HCT116 (cell line): ENCODE data around the gene KLHDC7B. TPM values are rescaled to one million over a fixed set of nuclear protein-coding genes. Genes with fewer than 3 reads are reported as not detected.

Source experiments
- ATAC-seq: fragments of 200-7000 bp; cut with Tn5 transposase; 2 replicates; pipeline ENCODE4 v1.9.1; 2020; ENCODE audit warnings: mild to moderate bottlenecking, moderate library complexity
- BruUV-seq: library from RNA; stranded (reverse); fragments of 400-500 nt; replicated peaks from 2 replicates; lab custom pipeline; 2021; lab: Mats Ljungman, UMichigan
- CTCF ChIA-PET: fragments of 300-600 bp; sonication (Branson Sonifier 250); formaldehyde crosslinking; loops from one replicate; lab custom pipeline; 2021; ENCODE audit warnings: antibody characterized with exemption; lab: Charles Lee
- POLR2A ChIA-PET: fragments of 300-600, 350-600 bp; sonication (Branson Sonifier 250); formaldehyde crosslinking; loops from one replicate; lab custom pipeline; 2021; ENCODE audit warnings: antibody characterized with exemption; lab: Charles Lee
- RAD21 ChIA-PET, 2 experiments: fragments of 300-600 bp; sonication (Branson Sonifier 250); formaldehyde crosslinking; loops; one replicate each; lab custom pipeline; 2023; ENCODE audit warnings: low total read pairs in 2 of 2; ENCODE audit not compliant: uncharacterized antibody in 2 of 2, unreplicated experiment in 2 of 2, low non-redundant PET in 1 of 2; lab: Charles Lee
- DNase-seq: peaks from one replicate; pipeline ENCODE4 v3.0.0-alpha.2; 2010; ENCODE audit warnings: low read depth, low spot score
- H2AFZ ChIP-seq: fragments of 200-600 bp; shearing (Covaris generic), sonication (generic); 2 replicates; pipeline ENCODE4 v1.6.1; 2017; ENCODE audit warnings: low read depth, mixed run types, mixed read lengths, antibody characterized with exemption, low read length; ENCODE audit not compliant: poor library complexity, severe bottlenecking
- H3K27ac ChIP-seq: 2 replicates; pipeline ENCODE4 v1.5.1; 2012; ENCODE audit warnings: low read depth, low read length
- H3K27me3 ChIP-seq: fragments of 200-600 bp; sonication (generic); 2 replicates; pipeline ENCODE4 v1.6.1; 2016; ENCODE audit warnings: mixed run types, low read length, mixed read lengths; ENCODE audit not compliant: insufficient read depth
- H3K36me3 ChIP-seq, 2 experiments: fragments of 200-500 bp in 1 of 2; fragments of 200-600 bp in 1 of 2; sonication (Bioruptor generic) in 1 of 2; sonication (generic) in 1 of 2; 2 replicates each; pipeline versions ENCODE4 v1.5.1 to v1.6.1; 2014 to 2016; ENCODE audit warnings: low read length in 2 of 2, inconsistent platforms in 1 of 2, mixed read lengths in 1 of 2, mixed run types in 1 of 2; ENCODE audit not compliant: insufficient read depth in 2 of 2, control insufficient read depth in 1 of 2
- H3K4me1 ChIP-seq, 2 experiments: fragments of 200-600 bp in 1 of 2; sonication (generic) in 1 of 2; 2 replicates each; pipeline versions ENCODE4 v1.5.1 to v1.6.1; 2012 to 2017; ENCODE audit warnings: low read length in 2 of 2, inconsistent platforms in 1 of 2, mild to moderate bottlenecking in 1 of 2, mixed read lengths in 1 of 2, mixed run types in 1 of 2, moderate library complexity in 1 of 2; ENCODE audit not compliant: insufficient read depth in 2 of 2, control insufficient read depth in 1 of 2
- H3K4me2 ChIP-seq: fragments of 200-600 bp; sonication (generic); 2 replicates; pipeline ENCODE4 v1.6.1; 2017; ENCODE audit warnings: mixed run types, low read length, mixed read lengths
- H3K4me3 ChIP-seq, 2 experiments: fragments of 200-600 bp in 1 of 2; sonication (generic) in 1 of 2; replicated peaks in 1 of 2; 2 replicates each; pipeline ENCODE4 v1.5.1; 2011 to 2016; ENCODE audit warnings: low read length in 2 of 2, control low read depth in 1 of 2, low read depth in 1 of 2, mild to moderate bottlenecking in 1 of 2, mixed read lengths in 1 of 2, mixed run types in 1 of 2
- H3K79me2 ChIP-seq: fragments of 200-600 bp; sonication (generic); 2 replicates; pipeline ENCODE4 v1.6.1; 2017; ENCODE audit warnings: mild to moderate bottlenecking, mixed run types, low read length, moderate library complexity, mixed read lengths; ENCODE audit not compliant: insufficient read depth
- H3K9ac ChIP-seq: fragments of 200-600 bp; sonication (generic); 2 replicates; pipeline ENCODE4 v1.6.1; 2016; ENCODE audit warnings: low read length, mixed read lengths
- H3K9me2 ChIP-seq: fragments of 200-600 bp; sonication (generic), shearing (Covaris generic); 2 replicates; pipeline ENCODE4 v1.6.1; 2017; ENCODE audit warnings: mixed run types, mild to moderate bottlenecking, moderate library complexity; ENCODE audit not compliant: insufficient read depth
- H3K9me3 ChIP-seq, 2 experiments: fragments of 200-500 bp in 1 of 2; fragments of 200-600 bp in 1 of 2; sonication (Bioruptor generic) in 1 of 2; sonication (generic) in 1 of 2; 2 replicates each; pipeline ENCODE4 v1.6.1; 2014 to 2017; ENCODE audit warnings: low read length in 2 of 2, mixed read lengths in 2 of 2, inconsistent platforms in 1 of 2, low read depth in 1 of 2, mild to moderate bottlenecking in 1 of 2, mixed run types in 1 of 2, moderate library complexity in 1 of 2; ENCODE audit not compliant: control insufficient read depth in 1 of 2, insufficient read depth in 1 of 2
- H4K20me1 ChIP-seq: fragments of 200-600 bp; sonication (generic), shearing (Covaris generic); 2 replicates; pipeline ENCODE4 v1.6.1; 2017; ENCODE audit warnings: mixed run types, mild to moderate bottlenecking, moderate library complexity; ENCODE audit not compliant: insufficient read depth
- ATF3 ChIP-seq: IDR thresholded peaks from 2 replicates; pipeline ENCODE4 v1.6.1; 2012
- CEBPB ChIP-seq: IDR thresholded peaks from 2 replicates; pipeline ENCODE4 v1.6.1; 2012; ENCODE audit warnings: low read depth
- EGR1 ChIP-seq: IDR thresholded peaks from 2 replicates; pipeline ENCODE4 v1.6.1; 2012; ENCODE audit warnings: low read depth
- EZH2 ChIP-seq: fragments of 200-600 bp; sonication (generic); IDR thresholded peaks from 2 replicates; pipeline ENCODE4 v1.6.1; 2017; ENCODE audit warnings: antibody characterized with exemption, mixed run types
- MAX ChIP-seq: IDR thresholded peaks from 2 replicates; pipeline ENCODE4 v1.6.1; 2012
- POLR2A ChIP-seq: IDR thresholded peaks from 2 replicates; pipeline ENCODE4 v1.7.0; 2011; ENCODE audit warnings: borderline replicate concordance; ENCODE audit not compliant: insufficient read depth, insufficient read length; ENCODE audit errors: extremely low read depth
- POLR2AphosphoS5 ChIP-seq: IDR thresholded peaks from 2 replicates; pipeline ENCODE4 v1.6.1; 2011; ENCODE audit warnings: mild to moderate bottlenecking, low read depth, low read length, moderate library complexity
- RAD21 ChIP-seq: IDR thresholded peaks from 2 replicates; pipeline ENCODE4 v1.6.1; 2012; ENCODE audit warnings: low read depth, mild to moderate bottlenecking
- REST ChIP-seq: IDR thresholded peaks from 2 replicates; pipeline ENCODE4 v1.6.1; 2012; ENCODE audit warnings: low read depth
- SIN3A ChIP-seq: IDR thresholded peaks from 2 replicates; pipeline ENCODE4 v1.6.1; 2012; ENCODE audit warnings: low read depth
- SP1 ChIP-seq: IDR thresholded peaks from 2 replicates; pipeline ENCODE4 v1.6.1; 2012; ENCODE audit warnings: low read depth
- TCF7L2 ChIP-seq: IDR thresholded peaks from 2 replicates; pipeline ENCODE4 v1.7.0; 2011; ENCODE audit warnings: borderline replicate concordance, inconsistent platforms; ENCODE audit not compliant: insufficient read depth, insufficient read length; ENCODE audit errors: extremely low read depth
- ZBTB33 ChIP-seq: IDR thresholded peaks from 2 replicates; pipeline ENCODE4 v1.6.1; 2011; ENCODE audit warnings: mild to moderate bottlenecking, low read length, moderate library complexity; ENCODE audit not compliant: insufficient replicate concordance; ENCODE audit errors: extremely low read depth
- ZNF274 ChIP-seq: fragments of 200-500 bp; sonication (Bioruptor generic); IDR thresholded peaks from 2 replicates; pipeline ENCODE4 v1.6.1; 2014; ENCODE audit warnings: mild to moderate bottlenecking, low read depth, low read length, inconsistent platforms
- intact Hi-C: fragments of 100-400 bp; cut with micrococcal nuclease; formaldehyde crosslinking; loops from 2 replicates; pipeline ENCODE4 v1.10.0; 2022
- total RNA-seq: library from RNA; stranded (reverse); gene quantifications from one replicate; pipeline ENCODE4 v1.2.1, GENCODE V29; 2021; ENCODE audit not compliant: unreplicated experiment

KLHDC7B gene
- total RNA-seq, 1 experiment from 2014 or later: 0.69 TPM

DNA sequence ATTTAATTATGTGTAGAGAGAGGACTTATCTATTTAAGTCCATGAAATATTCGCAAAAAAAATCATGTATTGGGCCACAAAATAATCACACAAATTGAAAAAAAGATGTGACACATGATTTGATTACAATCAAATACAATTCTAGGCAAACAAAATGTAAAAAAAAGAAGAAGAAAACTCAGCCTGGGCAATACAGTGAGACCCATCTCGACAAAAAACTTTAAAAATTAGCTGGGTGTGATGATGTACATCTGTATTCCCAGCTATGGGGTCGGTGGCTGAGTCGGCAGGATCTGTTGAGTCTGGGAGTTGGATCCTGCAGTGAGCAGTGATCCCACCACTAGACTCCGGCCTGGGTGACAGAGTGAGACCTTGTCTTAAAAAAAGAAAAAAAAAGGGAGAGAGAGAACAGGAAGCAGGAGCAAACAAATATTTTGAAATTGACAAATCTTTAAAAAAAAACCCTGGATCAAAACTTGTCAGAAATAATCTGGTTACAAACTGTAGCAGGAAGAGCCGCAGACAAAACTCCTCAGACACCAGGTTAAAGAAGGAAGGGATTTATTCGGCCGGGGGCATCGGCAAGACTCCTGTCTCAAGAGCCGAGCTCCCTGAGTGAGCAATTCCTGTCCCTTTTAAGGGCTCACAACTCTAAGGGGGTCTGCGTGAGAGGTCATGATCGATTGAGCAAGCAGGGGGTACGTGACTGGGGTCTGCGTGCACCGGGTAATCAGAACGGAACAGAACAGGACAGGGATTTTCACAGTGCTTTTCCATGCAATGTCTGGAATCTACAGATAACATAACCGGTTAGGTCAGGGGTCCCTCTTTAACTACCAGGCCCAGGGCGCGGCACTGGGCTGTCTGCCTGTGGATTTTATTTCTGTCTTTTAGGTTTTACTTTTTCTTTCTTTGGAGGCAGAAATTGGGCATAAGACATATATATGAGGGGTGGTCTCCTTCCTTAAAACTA, 12.6 kb upstream of the KLHDC7B start:
- H3K27ac ChIP-seq: no peak overlapping the region
- peak overlapping the region; percentile 91; the same call in 1 of the 2 replicates for H3K9ac ChIP-seq
- no peak for ATAC-seq
- H3K27me3 ChIP-seq: no peaks in the 10 kb centered on the region
- no peak for TF ChIP-seq SIN3A
- no peak for TF ChIP-seq REST
- no peak for TF ChIP-seq TCF7L2
- no peak for TF ChIP-seq MAX
- no peak for TF ChIP-seq ZNF274
- no peak for TF ChIP-seq CEBPB
- TF ChIP-seq POLR2A: no peak
- no peak for TF ChIP-seq ATF3
- TF ChIP-seq EZH2: no peak
- no peak for TF ChIP-seq RAD21
- no peak for TF ChIP-seq EGR1
- no peak for TF ChIP-seq SP1
- no peak for TF ChIP-seq ZBTB33
- no peak for TF ChIP-seq POLR2AphosphoS5
- peaks cover 5% of the 10 kb centered on the region; the same call in 1 of the 2 replicates for H3K79me2 ChIP-seq
- BruUV-seq: no TSS peak
- no peaks in the 10 kb centered on the region for H3K9me3 ChIP-seq
- RAD21 ChIA-PET: no interaction called here
- peaks cover 3 to 47% of the 10 kb centered on the region in 2 experiments; a peak in 3 of 4 replicates for H3K4me1 ChIP-seq
- POLR2A ChIA-PET: no interaction called here
- no peaks in the 10 kb centered on the region for H3K36me3 ChIP-seq
- CTCF ChIA-PET: no interaction called here
- intact Hi-C loops: loop anchor here (5.0 kb wide), 1 partner anchor 89 kb away; no protein-coding TSS in a partner anchor
- H3K4me3 ChIP-seq: peak overlapping the region in 1 of 2 experiments; percentile 92; a peak in 1 of 4 replicates
- no peaks in the 10 kb centered on the region for H4K20me1 ChIP-seq
- no peaks in the 10 kb centered on the region for H3K9me2 ChIP-seq
- no peak for DNase-seq
- no peak overlapping the region for H2AFZ ChIP-seq
- H3K4me2 ChIP-seq: peak overlapping the region; percentile 93
